Sigmoid colon (tissue), 4 donors: Measurements from ENCODE around the gene KATNAL2.

ENCODE experiments used
- CTCF ChIP-seq, 4 experiments: fragments of 450-650 bp in 3 of 4; fragments of 200-600 bp in 1 of 4; IDR thresholded peaks; one replicate each; pipeline ENCODE4 v1.5.1; 2016 to 2019; ENCODE audit warnings: antibody characterized with exemption in 4 of 4, mild to moderate bottlenecking in 3 of 4, moderate library complexity in 2 of 4
- EP300 ChIP-seq, 4 donors: sonication (generic); formaldehyde crosslinking; IDR thresholded peaks; one replicate each; pipeline ENCODE4 v1.6.1; 2017; ENCODE audit warnings: antibody characterized with exemption in 4 of 4
- POLR2AphosphoS5 ChIP-seq, 4 donors: sonication (generic); formaldehyde crosslinking; IDR thresholded peaks; one replicate each; pipeline ENCODE4 v1.6.1; 2017; ENCODE audit warnings: antibody characterized with exemption in 4 of 4

GRCh38 chr18:47077111-47077510 lies 159.7 kb downstream of the KATNAL2 start:
- no peak for TF ChIP-seq POLR2AphosphoS5 (IDR thresholded peaks at IDR 0.05)
- no peak for TF ChIP-seq CTCF (IDR thresholded peaks at IDR 0.05)
- TF ChIP-seq EP300 (IDR thresholded peaks at IDR 0.05): no peak
